ENCODE measurements around the gene EPHA8.
A peak's percentile ranks its signal among the peaks of the same experiment; 100 is the strongest.

EPHA8 gene

GRCh38 chr1:22536506-22536905 lies 26.8 kb upstream of the EPHA8 start:
- no peak for DNase-seq (ENCODE audit: low read depth in 2 of 2)

- no peak for DNase-seq (ENCODE audit: low read depth in 2 of 2)
Observed at GRCh38 chr1:22537441-22538139, 25.7 kb upstream of the EPHA8 start.

GRCh38 chr1:22539510-22540118 lies 23.7 kb upstream of the EPHA8 start:
- no peak for DNase-seq (ENCODE audit: low read depth in 2 of 2)

- no peak for DNase-seq (ENCODE audit: low read depth in 2 of 2)
Observed at GRCh38 chr1:22540337-22540736, 23.0 kb upstream of the EPHA8 start.

GRCh38 chr1:22542886-22543285 lies 20.4 kb upstream of the EPHA8 start:
- no peak for DNase-seq (ENCODE audit: low read depth in 2 of 2)

GRCh38 chr1:22543679-22544078 lies 19.6 kb upstream of the EPHA8 start:
- DNase-seq (ENCODE audit: low read depth in 2 of 2) = no peak

- DNase-seq (ENCODE audit: low read depth in 2 of 2) = no peak
Observed at GRCh38 chr1:22544606-22545005, 18.7 kb upstream of the EPHA8 start.

GRCh38 chr1:22545141-22545540 lies 18.1 kb upstream of the EPHA8 start:
- no peak for DNase-seq (ENCODE audit: low read depth in 2 of 2)

- no peak for DNase-seq (ENCODE audit: low read depth in 2 of 2)
Observed at GRCh38 chr1:22547186-22547817, 16.0 kb upstream of the EPHA8 start.

- DNase-seq (ENCODE audit: low read depth in 2 of 2) = no peak
Observed at GRCh38 chr1:22547818-22548462, 15.3 kb upstream of the EPHA8 start.

- no peak for DNase-seq (ENCODE audit: low read depth in 2 of 2)
Observed at GRCh38 chr1:22550021-22550420, 13.3 kb upstream of the EPHA8 start.

GRCh38 chr1:22551591-22551990 lies 11.7 kb upstream of the EPHA8 start:
- no peak for DNase-seq (ENCODE audit: low read depth in 2 of 2)

- no peak for DNase-seq (ENCODE audit: low read depth in 2 of 2)
Observed at GRCh38 chr1:22552021-22552420, 11.3 kb upstream of the EPHA8 start.

GRCh38 chr1:22553104-22553880 lies 10.0 kb upstream of the EPHA8 start:
- no peak for DNase-seq (ENCODE audit: low read depth in 2 of 2)

GRCh38 chr1:22553991-22554522 lies 9.2 kb upstream of the EPHA8 start:
- no peak for DNase-seq (ENCODE audit: low read depth in 2 of 2)

GRCh38 chr1:22555371-22555656 lies 8.0 kb upstream of the EPHA8 start:
- no peak for DNase-seq (ENCODE audit: low read depth in 2 of 2)

GRCh38 chr1:22556391-22557104 lies 6.7 kb upstream of the EPHA8 start:
- no peak for DNase-seq (ENCODE audit: low read depth in 2 of 2)

- DNase-seq (ENCODE audit: low read depth in 2 of 2) = peak; percentile 10 to 11
Observed at GRCh38 chr1:22557341-22557950, 5.8 kb upstream of the EPHA8 start.

- no peak for DNase-seq (ENCODE audit: low read depth in 2 of 2)
Observed at GRCh38 chr1:22563671-22564602, 648 bp downstream of the EPHA8 start.

GRCh38 chr1:22566161-22566560 lies 2.9 kb downstream of the EPHA8 start:
- no peak for DNase-seq (ENCODE audit: low read depth in 2 of 2)
